Natural killer cell treated with Interleukin-12 subunit alpha and Interleukin-12 subunit beta and Interleukin-15 and Interleukin-18, amount 100 ng/mL, for 72 hours (primary cell): ENCODE data around the gene ZIC1. TPM values are rescaled to one million over a fixed set of nuclear protein-coding genes. Genes with fewer than 3 reads are reported as not detected.

Experiments
- ATAC-seq, 2 donors: fragments of 150-1000 bp; cut with Tn5 transposase in 1 of 2; sonication (Bioruptor Pico), chemical (Tn5 transposase) in 1 of 2; 2 replicates each; pipeline ENCODE4 v1.10.0; 2021
- DNase-seq: peaks from one replicate; pipeline ENCODE4 v3.0.0; 2022; ENCODE audit warnings: low spot score
- H3K27ac Mint-ChIP-seq, 2 donors: 1 replicate in 1 of 2; 2 replicates in 1 of 2; pipeline ENCODE4 v1.8.0; 2022; ENCODE audit warnings: mixed read lengths in 2 of 2, mild to moderate bottlenecking in 1 of 2, moderate library complexity in 1 of 2
- H3K27me3 Mint-ChIP-seq, 2 donors: 1 replicate in 1 of 2; 2 replicates in 1 of 2; pipeline ENCODE4 v1.8.0; 2022; ENCODE audit warnings: mixed read lengths in 2 of 2
- H3K36me3 Mint-ChIP-seq: one replicate; pipeline ENCODE4 v1.8.0; 2022; ENCODE audit warnings: mixed read lengths
- H3K4me1 Mint-ChIP-seq, 2 donors: 1 replicate in 1 of 2; 2 replicates in 1 of 2; pipeline ENCODE4 v1.8.0; 2022; ENCODE audit warnings: low read depth in 2 of 2, mixed read lengths in 2 of 2, mild to moderate bottlenecking in 1 of 2
- H3K4me3 Mint-ChIP-seq: one replicate; pipeline ENCODE4 v1.8.0; 2022; ENCODE audit warnings: mixed read lengths
- H3K9me3 Mint-ChIP-seq: 2 replicates; pipeline ENCODE4 v1.8.0; 2022; ENCODE audit warnings: mixed read lengths
- total RNA-seq, 2 donors: library from RNA; stranded (reverse); gene quantifications; one replicate each; pipeline ENCODE4 v1.2.3, GENCODE V29; 2022

Gene ZIC1
- total RNA-seq, 2 donors from 2014 or later: not detected

DNA sequence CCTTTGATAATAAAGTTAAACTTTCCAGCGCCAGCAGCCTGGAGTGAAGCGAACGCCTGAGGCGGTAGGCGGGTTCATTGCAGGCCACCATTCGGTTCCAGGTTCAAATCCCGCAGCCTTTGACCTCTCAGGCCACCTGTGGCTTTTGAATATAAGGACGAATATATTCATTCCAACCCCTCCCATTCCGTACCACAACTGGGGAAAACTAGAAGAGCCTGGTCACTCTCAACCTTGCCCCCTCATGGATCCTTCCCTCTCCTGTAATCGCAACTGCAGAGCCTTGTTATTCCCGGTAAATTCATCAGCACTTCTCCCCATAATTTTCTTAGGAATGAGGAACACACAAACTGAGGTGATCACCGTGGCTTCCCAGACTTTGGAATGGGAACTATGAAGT is 38.0 kb upstream of the ZIC1 start:
- no peak for ATAC-seq
- Mint-ChIP-seq H3K36me3 (peaks cover 18% of the 10 kb centered on the region), H3K27me3 (peaks cover 38 to 44% of the 10 kb centered on the region in 2 donors), H3K27ac (no peak overlapping the region), H3K4me1 (no peaks in the 10 kb centered on the region), H3K9me3 (peaks cover 7% of the 10 kb centered on the region), H3K4me3 (no peak overlapping the region)
- no peak for DNase-seq

- H3K27ac Mint-ChIP-seq: no peak overlapping the region
- ATAC-seq: no peak
Measured at GRCh38 chr3:147371771-147372340, 37.3 kb upstream of the ZIC1 start.

DNA sequence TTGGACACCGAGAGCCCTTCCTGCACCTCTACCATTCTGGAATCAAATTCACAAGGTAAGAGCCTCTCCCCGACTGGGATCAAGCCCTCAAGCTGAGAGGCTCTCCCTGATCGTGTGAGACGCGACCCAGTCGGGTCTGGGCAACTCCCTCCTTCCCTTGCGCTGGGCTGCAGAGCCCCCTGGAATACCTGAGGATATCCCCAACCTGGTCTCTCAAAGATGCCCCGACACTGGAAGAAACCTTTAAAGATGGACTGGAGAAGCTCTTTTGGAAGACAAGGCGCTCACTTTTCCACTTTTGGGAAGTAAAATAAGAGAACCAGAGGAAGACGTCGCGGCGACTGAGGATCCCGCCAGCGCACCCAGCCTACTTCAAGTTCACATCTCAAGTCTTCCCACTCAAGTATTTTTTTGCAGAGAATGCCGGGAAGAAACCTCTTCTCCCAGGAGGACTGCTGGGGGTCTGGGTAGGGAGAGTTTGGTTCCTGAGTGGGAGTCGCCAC is 36.6 kb upstream of the ZIC1 start:
- H3K9me3 Mint-ChIP-seq: peaks cover 4% of the 10 kb centered on the region
- ATAC-seq (no peak), DNase-seq (no peak)
- peaks cover 18% of the 10 kb centered on the region for H3K36me3 Mint-ChIP-seq
- H3K4me3 Mint-ChIP-seq: no peak overlapping the region
- H3K27me3 Mint-ChIP-seq: peaks cover 39 to 51% of the 10 kb centered on the region in 2 donors
- no peaks in the 10 kb centered on the region for H3K4me1 Mint-ChIP-seq
- no peak overlapping the region for H3K27ac Mint-ChIP-seq

More at GRCh38 chr3:147371771-147372340, 37.3 kb upstream of the ZIC1 start:
- Mint-ChIP-seq H3K36me3 (peaks cover 18% of the 10 kb centered on the region), H3K4me1 (no peaks in the 10 kb centered on the region), H3K9me3 (peaks cover 4% of the 10 kb centered on the region), H3K4me3 (no peak overlapping the region), H3K27me3 (peaks cover 38 to 44% of the 10 kb centered on the region in 2 donors)
- DNase-seq: no peak

GRCh38 chr3:147373301-147373700 is 35.9 kb upstream of the ZIC1 start:
- Mint-ChIP-seq H3K27me3 (peaks cover 41 to 52% of the 10 kb centered on the region in 2 donors), H3K36me3 (peaks cover 17% of the 10 kb centered on the region), H3K4me3 (no peak overlapping the region), H3K9me3 (peaks cover 4% of the 10 kb centered on the region), H3K4me1 (no peaks in the 10 kb centered on the region), H3K27ac (no peak overlapping the region)
- DNase-seq (no peak), ATAC-seq (no peak)

DNA sequence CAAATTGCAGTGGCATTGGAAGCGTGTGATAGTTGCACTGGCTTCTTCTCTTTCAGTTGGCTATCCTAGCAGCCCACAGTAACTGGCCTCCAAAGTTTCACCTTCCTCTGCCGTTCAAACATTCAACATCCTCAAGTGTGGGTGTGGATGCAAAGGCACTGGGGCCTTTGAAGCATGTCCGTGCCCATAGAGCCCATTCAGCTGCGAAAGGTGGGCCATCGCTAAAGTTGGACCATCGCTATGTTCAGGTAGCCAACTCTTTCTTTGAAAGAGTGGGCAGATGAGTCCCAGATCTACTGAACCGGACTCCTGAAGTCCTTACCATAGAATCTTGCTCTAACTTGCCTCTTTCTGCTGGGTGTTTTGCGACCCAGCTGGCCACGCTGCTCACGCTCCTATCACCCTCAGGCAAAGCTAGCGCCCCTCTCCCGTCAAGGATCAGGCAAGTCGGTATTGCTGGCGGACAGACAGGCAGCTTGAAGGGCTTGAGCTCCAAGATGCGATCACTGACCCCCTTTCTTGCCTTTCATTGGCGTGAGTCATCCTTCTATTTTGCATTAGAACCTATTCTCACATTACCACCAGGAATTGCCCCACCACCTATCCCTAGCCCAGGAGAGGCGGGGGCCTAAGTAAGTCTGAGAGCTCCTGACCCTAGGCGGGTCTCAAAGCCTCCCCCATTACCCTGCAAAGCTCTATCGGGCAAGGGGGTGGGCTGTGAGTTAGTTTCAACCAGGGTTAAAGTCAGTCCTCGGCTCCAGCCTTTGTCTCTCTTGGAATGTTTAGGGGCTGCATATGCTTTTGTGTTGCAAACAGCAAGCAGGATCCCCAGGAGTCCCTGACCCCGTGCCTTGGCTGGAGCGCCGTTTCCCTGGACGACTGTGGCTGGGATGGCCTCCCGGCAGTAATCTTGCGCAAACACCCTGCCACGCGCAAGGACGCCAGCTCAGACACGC is 31.5 kb upstream of the ZIC1 start:
- H3K4me3 Mint-ChIP-seq: no peak overlapping the region
- H3K4me1 Mint-ChIP-seq: no peaks in the 10 kb centered on the region
- peaks cover 28 to 40% of the 10 kb centered on the region in 2 donors for H3K27me3 Mint-ChIP-seq
- no peak overlapping the region for H3K27ac Mint-ChIP-seq
- H3K9me3 Mint-ChIP-seq: no peaks in the 10 kb centered on the region
- DNase-seq (no peak), ATAC-seq (no peak)
- peaks cover 7% of the 10 kb centered on the region for H3K36me3 Mint-ChIP-seq

GRCh38 chr3:147379651-147380050 is 29.5 kb upstream of the ZIC1 start:
- Mint-ChIP-seq H3K4me1 (no peaks in the 10 kb centered on the region), H3K9me3 (peaks cover 2% of the 10 kb centered on the region), H3K36me3 (peaks cover 14% of the 10 kb centered on the region), H3K27me3 (peaks cover 32 to 60% of the 10 kb centered on the region in 2 donors), H3K4me3 (no peak overlapping the region), H3K27ac (no peak overlapping the region)
- DNase-seq (no peak), ATAC-seq (no peak)

GRCh38 chr3:147380387-147380951 is 28.7 kb upstream of the ZIC1 start:
- no peak overlapping the region for H3K27ac Mint-ChIP-seq
- ATAC-seq (no peak), DNase-seq (no peak)
- no peaks in the 10 kb centered on the region for H3K4me1 Mint-ChIP-seq
- peaks cover 36 to 65% of the 10 kb centered on the region in 2 donors for H3K27me3 Mint-ChIP-seq
- H3K4me3 Mint-ChIP-seq: no peak overlapping the region
- H3K9me3 Mint-ChIP-seq: peaks cover 2% of the 10 kb centered on the region
- H3K36me3 Mint-ChIP-seq: peaks cover 14% of the 10 kb centered on the region

DNA sequence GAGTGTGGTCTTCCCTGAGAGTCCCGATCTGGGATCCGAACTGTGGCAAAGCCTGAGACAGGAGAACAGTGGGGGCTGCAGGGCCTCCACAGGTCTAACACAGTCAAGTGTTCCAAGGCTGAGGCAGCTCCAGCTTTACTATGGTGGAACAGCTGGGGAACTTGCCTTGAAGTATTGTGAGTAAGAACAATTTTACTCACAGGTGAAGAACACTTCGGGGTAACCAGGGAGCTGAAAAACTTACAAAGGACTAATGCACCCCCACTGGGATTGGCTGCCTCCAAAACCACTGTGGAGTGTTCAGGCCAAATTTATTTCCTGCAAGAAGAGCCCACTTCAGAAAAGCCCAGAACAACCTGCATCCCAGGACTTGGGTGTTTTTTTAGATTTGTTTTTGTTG is 28.2 kb upstream of the ZIC1 start:
- no peaks in the 10 kb centered on the region for H3K4me1 Mint-ChIP-seq
- no peak overlapping the region for H3K27ac Mint-ChIP-seq
- no peak overlapping the region for H3K4me3 Mint-ChIP-seq
- H3K27me3 Mint-ChIP-seq: peaks cover 41 to 70% of the 10 kb centered on the region in 2 donors
- no peak for DNase-seq
- ATAC-seq: no peak
- H3K9me3 Mint-ChIP-seq: peaks cover 7% of the 10 kb centered on the region
- peaks cover 14% of the 10 kb centered on the region for H3K36me3 Mint-ChIP-seq

GRCh38 chr3:147381596-147381995 is 27.6 kb upstream of the ZIC1 start:
- H3K36me3 Mint-ChIP-seq: peaks cover 14% of the 10 kb centered on the region
- ATAC-seq (no peak), DNase-seq (no peak)
- peaks cover 47 to 76% of the 10 kb centered on the region in 2 donors for H3K27me3 Mint-ChIP-seq
- no peak overlapping the region for H3K4me3 Mint-ChIP-seq
- peaks cover 7% of the 10 kb centered on the region for H3K9me3 Mint-ChIP-seq
- no peak overlapping the region for H3K27ac Mint-ChIP-seq
- no peaks in the 10 kb centered on the region for H3K4me1 Mint-ChIP-seq

- DNase-seq (no peak), ATAC-seq (no peak)
- Mint-ChIP-seq H3K27me3 (peaks cover 53 to 79% of the 10 kb centered on the region in 2 donors), H3K9me3 (peaks cover 10% of the 10 kb centered on the region), H3K4me1 (no peaks in the 10 kb centered on the region), H3K36me3 (peaks cover 24% of the 10 kb centered on the region), H3K27ac (no peak overlapping the region), H3K4me3 (no peak overlapping the region)
Measured at GRCh38 chr3:147383617-147384016, 25.5 kb upstream of the ZIC1 start.

- no peak overlapping the region for H3K4me3 Mint-ChIP-seq
- DNase-seq: no peak
- no peak for ATAC-seq
- no peaks in the 10 kb centered on the region for H3K4me1 Mint-ChIP-seq
- H3K27ac Mint-ChIP-seq: no peak overlapping the region
- H3K36me3 Mint-ChIP-seq: peaks cover 21% of the 10 kb centered on the region
- H3K27me3 Mint-ChIP-seq: peaks cover 51 to 79% of the 10 kb centered on the region in 2 donors
- peaks cover 10% of the 10 kb centered on the region for H3K9me3 Mint-ChIP-seq
Measured at GRCh38 chr3:147384210-147385058, 24.7 kb upstream of the ZIC1 start.

GRCh38 chr3:147385059-147386012 is 23.8 kb upstream of the ZIC1 start:
- no peaks in the 10 kb centered on the region for H3K4me1 Mint-ChIP-seq
- DNase-seq (no peak), ATAC-seq (no peak)
- peaks cover 28% of the 10 kb centered on the region for H3K36me3 Mint-ChIP-seq
- no peak overlapping the region for H3K27ac Mint-ChIP-seq
- H3K27me3 Mint-ChIP-seq: peaks cover 50 to 78% of the 10 kb centered on the region in 2 donors
- no peak overlapping the region for H3K4me3 Mint-ChIP-seq
- peaks cover 10% of the 10 kb centered on the region for H3K9me3 Mint-ChIP-seq
